GM06990 (cell line): ENCODE results near the gene IFI35.

ENCODE experiments used
- DNase-seq: peaks from one replicate; pipeline ENCODE4 v3.0.0-alpha.2; 2011; ENCODE audit not compliant: insufficient read length; ENCODE audit errors: extremely low read depth
- H3K27me3 ChIP-seq: replicated peaks from 2 replicates; pipeline ENCODE4 v1.6.0; 2011; ENCODE audit warnings: low read length; ENCODE audit not compliant: control insufficient read depth, insufficient read depth
- H3K36me3 ChIP-seq: 2 replicates; pipeline ENCODE4 v1.5.1; 2011; ENCODE audit warnings: low read length; ENCODE audit not compliant: control insufficient read depth, insufficient read depth
- H3K4me3 ChIP-seq: replicated peaks from 2 replicates; pipeline ENCODE4 v1.5.1; 2011; ENCODE audit warnings: low read depth, mild to moderate bottlenecking, control low read depth, low read length
- CTCF ChIP-seq: IDR thresholded peaks from 2 replicates; pipeline ENCODE4 v1.5.1; 2011; ENCODE audit warnings: low read length, control low read depth, mild to moderate bottlenecking, inconsistent platforms; ENCODE audit not compliant: insufficient read depth, poor library complexity, severe bottlenecking

Gene IFI35

GRCh38 chr17:43020789-43021740 is 14.5 kb downstream of the IFI35 start:
- H3K36me3 ChIP-seq, result no peaks in the 10 kb centered on the region
- no peak for TF ChIP-seq CTCF
- no peaks in the 10 kb centered on the region; the same call in 1 of the 2 replicates for H3K27me3 ChIP-seq
- peak overlapping the region; percentile 72 for H3K4me3 ChIP-seq
- no peak for DNase-seq

- Histone ChIP-seq H3K36me3 (no peaks in the 10 kb centered on the region), H3K4me3 (peak within 1 kb of the TSS; percentile 72), H3K27me3 (no peaks in the 10 kb centered on the region; the same call in 1 of the 2 replicates)
- TF ChIP-seq CTCF, result no peak
- DNase-seq, result peak; percentile 78
Measured at GRCh38 chr17:43021741-43022512, 15.3 kb downstream of the IFI35 start, which contains the start of gene VAT1. TSS of gene VAT1 (minus strand) at chr17:43022385. CDS start at chr17:43022322, 63 bp downstream.

GRCh38 chr17:43024407-43025289 is 18.1 kb downstream of the IFI35 start, which contains the start of gene RND2:
TSS of gene RND2 (plus strand) at chr17:43025231. CDS start at chr17:43025348, 117 bp downstream.
- H3K4me3 ChIP-seq, result peak within 1 kb of the TSS; percentile 56
- DNase-seq, result peak; percentile 73
- H3K36me3 ChIP-seq, result no peaks in the 10 kb centered on the region
- peaks cover 1% of the 10 kb centered on the region; the same call in 1 of the 2 replicates for H3K27me3 ChIP-seq
- peak; percentile 78 for TF ChIP-seq CTCF

- H3K36me3 ChIP-seq, result no peaks in the 10 kb centered on the region
- no peak overlapping the region for H3K4me3 ChIP-seq
- peaks cover 1% of the 10 kb centered on the region; the same call in 1 of the 2 replicates for H3K27me3 ChIP-seq
- DNase-seq, result no peak
- TF ChIP-seq CTCF, result no peak
Measured at GRCh38 chr17:43025290-43025657, 18.7 kb downstream of the IFI35 start.

DNA sequence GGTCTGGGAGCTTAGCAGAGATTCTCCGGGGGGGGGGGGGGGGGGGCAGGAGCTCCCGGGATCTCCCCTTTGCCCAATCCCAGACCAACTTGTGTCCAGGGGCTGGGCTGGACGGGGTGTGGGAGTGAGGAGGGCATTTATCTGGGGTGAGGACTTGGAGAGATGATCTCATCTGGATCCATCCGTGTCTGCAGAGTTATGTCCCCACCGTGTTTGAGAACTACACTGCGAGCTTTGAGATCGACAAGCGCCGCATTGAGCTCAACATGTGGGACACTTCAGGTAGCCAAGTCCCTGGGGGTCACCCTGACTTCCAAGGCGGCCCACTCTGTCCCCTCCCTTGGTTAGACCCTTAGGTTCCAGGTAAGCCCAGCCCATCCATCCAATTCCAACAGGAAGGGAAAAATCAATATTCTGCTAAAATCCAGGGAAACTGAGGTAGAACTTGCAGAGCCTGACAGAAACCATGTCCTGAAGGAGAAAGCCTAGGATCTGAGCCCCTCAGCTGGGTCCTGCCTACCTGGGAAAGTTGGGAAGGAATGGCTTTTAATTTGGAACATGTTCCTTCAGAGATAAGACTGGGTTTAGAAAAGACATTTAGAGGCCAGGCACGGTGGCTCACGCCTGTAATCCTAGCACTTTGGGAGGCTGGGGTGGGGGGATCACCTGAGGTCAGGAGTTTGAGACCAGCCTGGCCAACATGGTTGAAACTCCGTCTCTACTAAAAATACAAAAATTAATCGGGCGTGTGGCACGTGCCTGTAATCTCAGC is 19.4 kb downstream of the IFI35 start:
- no peaks in the 10 kb centered on the region for H3K36me3 ChIP-seq
- H3K4me3 ChIP-seq, result no peak overlapping the region
- no peak for TF ChIP-seq CTCF
- DNase-seq, result no peak
- H3K27me3 ChIP-seq, result peaks cover 1% of the 10 kb centered on the region; the same call in 1 of the 2 replicates
